Muscle of back (tissue), 11 donors: ENCODE results near the gene ADAM30. TPM values are rescaled to one million over a fixed set of nuclear protein-coding genes. Genes with fewer than 3 reads are reported as not detected.
"Not testable (repeated sequence)": the region's sequence is repeated elsewhere in the genome, so short reads cannot be mapped to it uniquely, and the experiment has no call there.

Source experiments
- DNase-seq, 3 donors: peaks; one replicate each; pipeline versions ENCODE4 v3.0.0 to v3.0.0-alpha.2; 2013
- polyA plus RNA-seq, 10 donors: library from polyadenylated mRNA; unstranded; fragments of 120-200 nt; gene quantifications; one replicate each; pipeline ENCODE4 v1.2.1, GENCODE V29; 2013; ENCODE audit not compliant: insufficient read length in 10 of 10

The ADAM30 gene
- polyA plus RNA-seq, 10 donors = not detected

DNA sequence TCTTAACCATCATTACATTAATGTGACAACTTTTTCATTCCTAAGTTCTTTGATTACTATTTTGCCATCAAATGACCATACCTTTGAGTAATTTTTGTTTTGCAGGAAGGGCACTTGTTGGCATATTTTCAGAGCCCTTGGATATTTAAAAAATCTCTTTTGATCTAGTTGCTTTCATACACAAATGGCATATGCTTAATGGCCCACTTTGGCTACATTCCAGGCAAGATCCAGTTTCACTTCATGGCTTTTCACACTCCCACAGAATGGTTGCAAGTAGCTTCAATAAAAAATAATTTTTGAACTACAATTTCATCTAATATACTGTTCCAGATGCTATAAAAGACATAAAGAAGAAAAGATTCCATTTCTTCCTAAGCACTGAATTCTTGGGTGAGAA is 18.1 kb downstream of the ADAM30 start:
- DNase-seq = no peak

GRCh38 chr1:119874186-119874585 is 22.1 kb downstream of the ADAM30 start:
- DNase-seq = no peak

DNA sequence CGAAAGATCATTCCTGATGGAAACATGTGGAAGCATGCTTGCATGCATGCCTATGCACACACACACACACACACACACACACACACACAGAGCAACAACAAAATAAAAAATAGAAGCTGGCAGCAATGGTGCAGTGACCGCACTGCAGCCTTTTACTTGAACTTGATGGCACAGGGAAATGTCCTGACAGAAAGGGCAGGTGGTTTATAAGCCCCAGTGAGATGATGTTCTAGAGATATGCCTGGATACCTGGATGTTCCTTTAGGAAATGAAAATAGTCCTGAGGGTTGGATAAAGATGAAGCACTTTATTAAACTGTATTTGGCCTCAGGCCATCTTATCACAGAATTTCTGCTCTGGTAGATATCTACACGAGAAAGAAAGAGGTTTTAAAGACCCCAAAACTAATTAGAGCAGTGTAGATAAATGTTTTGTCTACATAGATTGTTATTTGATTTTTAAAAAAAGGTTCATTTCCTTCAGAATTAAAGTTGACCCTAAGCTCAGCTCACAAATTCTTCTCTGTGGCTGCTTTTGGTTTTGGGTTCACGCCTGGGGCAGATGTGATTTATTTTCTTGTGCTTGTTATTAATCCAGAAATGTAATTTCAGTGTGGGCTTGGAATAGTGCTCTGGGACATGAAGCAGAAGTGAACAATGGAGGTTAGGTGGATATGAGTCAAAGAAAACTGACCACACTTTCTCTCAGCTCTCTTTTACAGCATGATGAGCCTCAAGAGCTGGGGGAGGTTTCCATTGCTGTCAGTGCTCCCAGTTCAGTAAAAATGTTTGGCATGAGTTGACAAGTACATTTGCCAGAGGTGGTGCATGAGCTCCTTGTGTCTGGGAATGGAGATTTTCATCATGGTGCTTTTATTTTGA is 22.9 kb downstream of the ADAM30 start:
- DNase-seq = peak; percentile 76 to 89 (median 76)

GRCh38 chr1:119871881-119872280 is 24.4 kb downstream of the ADAM30 start:
- DNase-seq = no peak

GRCh38 chr1:119870917-119871596 is 25.3 kb downstream of the ADAM30 start:
- DNase-seq = peak; percentile 66 to 89 (median 81)

DNA sequence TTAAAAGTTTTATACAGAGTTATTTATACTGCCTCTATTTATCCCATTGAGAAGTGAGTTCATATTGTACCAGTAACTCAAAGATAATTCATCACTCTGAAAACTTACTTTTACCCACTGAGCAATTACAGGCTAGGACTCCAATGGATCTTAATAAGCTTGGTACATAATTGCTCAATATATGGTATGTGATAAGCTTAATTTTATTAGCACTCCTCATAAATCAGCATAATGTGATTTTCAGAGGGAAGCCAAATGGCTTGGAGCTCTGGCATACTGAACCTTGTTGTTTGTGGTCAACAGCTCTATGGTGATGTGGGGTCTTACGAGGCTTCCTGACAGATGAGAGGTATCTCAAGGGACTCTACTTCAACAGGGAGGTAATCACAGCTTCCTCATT is 26.3 kb downstream of the ADAM30 start:
- DNase-seq = no peak

DNA sequence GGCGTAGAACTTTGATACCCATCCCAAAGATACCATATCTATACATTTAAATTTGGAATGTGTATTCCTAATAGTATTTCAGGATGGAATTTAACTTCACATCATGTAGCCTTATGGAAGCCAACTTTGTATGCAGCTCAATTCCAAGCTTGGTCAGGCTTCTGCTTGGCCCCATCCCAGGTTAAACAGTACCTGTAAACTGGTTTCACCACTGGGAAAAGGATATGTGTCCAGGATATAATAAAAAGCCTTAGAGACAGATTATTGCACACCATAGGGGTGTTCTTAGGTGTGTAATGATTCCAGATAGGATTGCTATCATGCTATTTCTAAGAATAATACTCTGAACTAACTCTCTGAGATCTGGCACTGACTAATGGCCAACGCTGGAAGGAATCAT is 28.1 kb downstream of the ADAM30 start:
- no peak for DNase-seq

- peak in 1 of 3 donors; percentile 26 for DNase-seq
Observed at GRCh38 chr1:119866451-119866850, 29.9 kb downstream of the ADAM30 start.

DNA sequence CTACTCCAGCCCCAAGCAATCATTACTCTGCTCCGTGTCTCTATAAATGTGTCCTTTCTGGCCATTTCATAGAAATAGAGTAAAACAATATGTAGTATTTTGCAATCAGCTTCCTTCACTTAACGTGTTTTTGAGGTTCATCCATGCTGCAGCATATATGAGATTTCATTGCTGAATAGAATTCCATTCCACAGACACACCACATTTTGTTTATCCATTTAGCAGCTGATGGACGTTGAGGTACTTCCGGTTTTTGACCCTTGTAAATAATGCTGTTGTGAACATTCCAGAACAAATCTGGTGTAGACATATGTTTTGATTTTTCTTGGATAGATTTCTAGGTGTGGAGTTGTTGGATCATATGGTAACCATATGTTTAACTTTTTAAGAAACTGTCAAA is 30.7 kb downstream of the ADAM30 start:
- peak in 1 of 3 donors; percentile 40 for DNase-seq

DNA sequence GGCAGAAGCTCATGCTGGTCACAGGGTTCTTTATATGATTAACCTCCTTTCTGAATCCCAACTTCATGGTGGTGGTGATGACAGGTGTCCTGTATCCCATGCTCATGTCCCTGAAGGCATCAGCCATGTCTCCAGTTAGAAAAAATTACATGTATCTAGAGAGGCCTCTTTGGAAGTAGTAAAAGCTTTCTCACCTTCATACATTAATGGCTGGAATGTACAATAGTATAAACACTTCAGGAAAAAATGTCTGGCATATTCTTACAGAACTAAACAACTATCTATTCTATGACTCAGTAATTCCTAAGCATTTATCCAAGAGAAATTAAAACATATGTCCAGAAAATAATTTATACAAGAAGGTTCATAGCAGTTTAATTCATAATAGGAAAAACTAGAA is 34.0 kb downstream of the ADAM30 start:
- no peak for DNase-seq

DNA sequence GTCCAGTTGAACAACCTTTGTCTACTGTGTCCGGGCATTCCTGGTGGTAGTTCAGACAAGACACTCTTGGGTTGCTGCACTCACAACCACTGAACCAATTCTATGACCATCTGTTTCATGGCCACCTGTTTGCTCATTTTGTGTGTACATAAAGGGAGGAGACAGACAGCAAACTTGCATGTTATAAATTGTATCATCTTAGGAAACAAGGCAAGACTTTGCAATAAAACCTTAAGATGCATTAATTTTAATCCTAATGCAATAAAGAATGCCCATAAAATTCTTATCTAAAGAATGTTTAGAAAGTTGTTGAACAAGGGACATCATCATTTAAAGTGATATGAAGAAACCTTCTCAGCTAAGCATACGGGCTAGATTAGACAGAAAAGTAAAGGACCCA is 34.8 kb downstream of the ADAM30 start:
- DNase-seq = no peak

- peak in 1 of 3 donors; percentile 21 for DNase-seq
Observed at GRCh38 chr1:119859647-119860046, 36.7 kb downstream of the ADAM30 start.

DNA sequence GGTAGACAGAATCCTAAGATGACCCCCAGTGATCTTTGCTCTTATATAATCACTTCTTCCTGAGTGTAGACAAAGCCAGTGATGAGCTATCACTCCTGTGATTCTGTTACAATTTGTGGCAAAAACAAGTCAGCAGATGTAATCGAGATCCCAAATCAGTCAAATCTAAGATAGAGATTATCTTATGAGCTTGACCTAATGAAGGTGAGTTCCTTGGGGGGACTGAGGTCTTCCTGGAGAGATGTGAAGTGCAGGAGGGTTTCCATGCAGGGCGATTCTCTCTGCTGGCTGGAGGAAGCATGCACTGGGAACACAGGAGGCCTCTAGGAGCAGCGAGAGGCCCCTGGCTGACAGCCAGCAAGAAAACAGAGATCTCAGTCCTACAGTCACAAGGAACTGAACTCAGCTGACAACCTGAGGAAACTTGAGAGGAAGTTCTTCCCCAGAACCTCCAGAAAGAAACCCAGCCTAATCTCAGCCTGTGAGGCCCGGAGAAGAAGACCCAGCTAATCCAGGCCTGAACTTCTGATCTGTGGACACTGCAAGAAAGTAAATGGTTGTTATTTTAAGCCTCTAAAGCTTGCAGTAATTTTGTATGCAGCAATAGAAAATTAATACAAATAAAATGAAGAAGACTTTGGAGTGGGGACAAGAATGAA is 37.6 kb downstream of the ADAM30 start:
- not testable (repeated sequence) for DNase-seq

DNA sequence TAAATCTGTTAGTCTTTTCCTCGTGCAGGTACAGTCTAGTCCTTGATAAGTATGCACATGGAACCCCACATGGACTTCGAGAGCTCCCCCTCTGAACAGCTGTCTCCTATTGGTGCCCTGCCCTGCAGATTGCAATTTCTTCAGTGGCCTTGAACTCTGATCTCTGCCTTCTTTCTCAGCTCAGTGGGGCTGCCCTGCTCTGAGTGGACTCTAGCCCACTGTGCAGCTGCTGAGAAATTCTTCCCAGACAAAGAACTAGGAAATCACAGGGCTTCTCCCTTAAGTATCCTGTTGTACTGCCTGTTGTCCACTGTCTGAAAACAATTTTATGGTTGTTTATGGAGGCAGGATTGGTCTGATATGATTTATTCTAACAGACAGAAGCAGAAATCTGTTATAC is 38.2 kb downstream of the ADAM30 start:
- DNase-seq = no peak

DNA sequence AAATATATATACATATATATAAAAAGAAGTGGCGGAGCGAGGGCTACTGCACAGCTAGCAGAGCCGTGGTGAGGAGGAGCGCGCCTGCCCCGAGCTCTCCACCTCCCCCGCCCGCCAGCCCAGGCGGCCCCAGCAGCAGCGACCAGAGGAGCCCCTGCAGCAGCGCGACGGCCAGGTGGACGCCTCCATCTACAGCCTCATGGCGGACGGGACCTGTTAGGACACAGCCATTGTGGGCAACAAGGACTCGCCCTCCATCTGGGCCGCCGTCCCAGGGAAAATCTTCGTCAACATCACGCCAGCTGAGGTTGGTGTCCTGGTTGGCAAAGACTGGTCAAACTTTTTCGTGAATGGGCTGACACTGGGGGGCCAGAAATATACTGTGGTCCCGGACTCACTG is 43.2 kb downstream of the ADAM30 start:
- DNase-seq = no peak

- not testable (repeated sequence) for DNase-seq
Observed at GRCh38 chr1:119844206-119844605, 52.1 kb downstream of the ADAM30 start.

Other genes starting within 250 kb of the ADAM30 start
- gene ZNF697, start 248.2 kb downstream of the ADAM30 start, polyA plus RNA-seq = 10 to 100 TPM in 6 of 10 donors, 1 to 10 TPM in 4; 7.9 to 12.5 (median 10.8) TPM
- 100 to 1,000 TPM in 1 of 10 donors, 10 to 100 TPM in 9; 54.5 to 120 (median 70.8) TPM for gene PHGDH, start 184.6 kb downstream of the ADAM30 start, polyA plus RNA-seq
- gene HMGCS2, start 127.6 kb downstream of the ADAM30 start, polyA plus RNA-seq = under 1 TPM in 5 of 10 donors, not detected in 5; 0.11 to 0.76 (median 0.15) TPM
- gene REG4, start 85.1 kb downstream of the ADAM30 start, polyA plus RNA-seq = not detected
- 10 to 100 TPM; 43.7 to 79.2 (median 55.1) TPM for gene NOTCH2, start 173.1 kb upstream of the ADAM30 start, polyA plus RNA-seq